ENCODE data around the gene CD302.
"Not testable (repeated sequence)": the region's sequence is repeated elsewhere in the genome, so short reads cannot be mapped to it uniquely, and the experiment has no call there.

Gene CD302

GRCh38 chr2:159792599-159792998, 5.4 kb downstream of the CD302 start:
- no peak for DNase-seq (ENCODE audit: low read depth)
- Histone ChIP-seq H3K9ac (ENCODE audit: low read length) (no peak overlapping the region), H3K4me3 (ENCODE audit: low read length) (no peak overlapping the region), H3K36me3 (ENCODE audit: control insufficient read depth, insufficient read depth, low read length, severe bottlenecking) (no peaks in the 10 kb centered on the region), H3K27me3 (replicated peaks; ENCODE audit: control insufficient read depth, insufficient read depth, low read length) (no peaks in the 10 kb centered on the region), H3K9me3 (ENCODE audit: control insufficient read depth, low read length) (no peaks in the 10 kb centered on the region), H3K4me1 (ENCODE audit: control insufficient read depth, insufficient read depth, low read length) (peaks cover 44% of the 10 kb centered on the region)

GRCh38 chr2:159792036-159792435, 6.0 kb downstream of the CD302 start:
- H3K9me3 ChIP-seq (ENCODE audit: control insufficient read depth, low read length), result no peaks in the 10 kb centered on the region
- peaks cover 44% of the 10 kb centered on the region for H3K4me1 ChIP-seq (ENCODE audit: control insufficient read depth, insufficient read depth, low read length)
- no peak overlapping the region for H3K9ac ChIP-seq (ENCODE audit: low read length)
- H3K36me3 ChIP-seq (ENCODE audit: control insufficient read depth, insufficient read depth, low read length, severe bottlenecking), result no peaks in the 10 kb centered on the region
- no peaks in the 10 kb centered on the region for H3K27me3 ChIP-seq (replicated peaks; ENCODE audit: control insufficient read depth, insufficient read depth, low read length)
- DNase-seq (ENCODE audit: low read depth), result no peak
- H3K4me3 ChIP-seq (ENCODE audit: low read length), result no peak overlapping the region

- Histone ChIP-seq H3K4me3 (ENCODE audit: low read length) (no peak overlapping the region), H3K36me3 (ENCODE audit: control insufficient read depth, insufficient read depth, low read length, severe bottlenecking) (no peaks in the 10 kb centered on the region), H3K9ac (ENCODE audit: low read length) (no peak overlapping the region), H3K9me3 (ENCODE audit: control insufficient read depth, low read length) (no peaks in the 10 kb centered on the region), H3K4me1 (ENCODE audit: control insufficient read depth, insufficient read depth, low read length) (peaks cover 37% of the 10 kb centered on the region), H3K27me3 (replicated peaks; ENCODE audit: control insufficient read depth, insufficient read depth, low read length) (no peaks in the 10 kb centered on the region)
- no peak for DNase-seq (ENCODE audit: low read depth)
Measured at GRCh38 chr2:159790323-159790722, 7.7 kb downstream of the CD302 start.

GRCh38 chr2:159788253-159788652, 9.8 kb downstream of the CD302 start:
- no peak for DNase-seq (ENCODE audit: low read depth)

GRCh38 chr2:159787647-159788046, 10.4 kb downstream of the CD302 start:
- not testable (repeated sequence) for H3K9me3 ChIP-seq (ENCODE audit: control insufficient read depth, low read length); H3K27me3 ChIP-seq (replicated peaks; ENCODE audit: control insufficient read depth, insufficient read depth, low read length); H3K4me3 ChIP-seq (ENCODE audit: low read length); DNase-seq (ENCODE audit: low read depth); H3K36me3 ChIP-seq (ENCODE audit: control insufficient read depth, insufficient read depth, low read length, severe bottlenecking); H3K9ac ChIP-seq (ENCODE audit: low read length)
- peaks cover 40% of the 10 kb centered on the region for H3K4me1 ChIP-seq (ENCODE audit: control insufficient read depth, insufficient read depth, low read length)

More at GRCh38 chr2:159788253-159788652, 9.8 kb downstream of the CD302 start:
- no peak overlapping the region for H3K9ac ChIP-seq (ENCODE audit: low read length)
- peaks cover 42% of the 10 kb centered on the region for H3K4me1 ChIP-seq (ENCODE audit: control insufficient read depth, insufficient read depth, low read length)
- no peak overlapping the region for H3K4me3 ChIP-seq (ENCODE audit: low read length)
- no peaks in the 10 kb centered on the region for H3K36me3 ChIP-seq (ENCODE audit: control insufficient read depth, insufficient read depth, low read length, severe bottlenecking)
- no peaks in the 10 kb centered on the region for H3K9me3 ChIP-seq (ENCODE audit: control insufficient read depth, low read length)
- H3K27me3 ChIP-seq (replicated peaks; ENCODE audit: control insufficient read depth, insufficient read depth, low read length), result no peaks in the 10 kb centered on the region

GRCh38 chr2:159786938-159787337, 11.1 kb downstream of the CD302 start:
- no peaks in the 10 kb centered on the region for H3K27me3 ChIP-seq (replicated peaks; ENCODE audit: control insufficient read depth, insufficient read depth, low read length)
- H3K9me3 ChIP-seq (ENCODE audit: control insufficient read depth, low read length), result no peaks in the 10 kb centered on the region
- DNase-seq (ENCODE audit: low read depth), result no peak
- H3K36me3 ChIP-seq (ENCODE audit: control insufficient read depth, insufficient read depth, low read length, severe bottlenecking), result no peaks in the 10 kb centered on the region
- H3K9ac ChIP-seq (ENCODE audit: low read length), result no peak overlapping the region
- H3K4me1 ChIP-seq (ENCODE audit: control insufficient read depth, insufficient read depth, low read length), result peaks cover 36% of the 10 kb centered on the region
- no peak overlapping the region for H3K4me3 ChIP-seq (ENCODE audit: low read length)

GRCh38 chr2:159785195-159785594, 12.8 kb downstream of the CD302 start:
- no peaks in the 10 kb centered on the region for H3K9me3 ChIP-seq (ENCODE audit: control insufficient read depth, low read length)
- H3K27me3 ChIP-seq (replicated peaks; ENCODE audit: control insufficient read depth, insufficient read depth, low read length), result no peaks in the 10 kb centered on the region
- H3K36me3 ChIP-seq (ENCODE audit: control insufficient read depth, insufficient read depth, low read length, severe bottlenecking), result peaks cover 5% of the 10 kb centered on the region
- H3K9ac ChIP-seq (ENCODE audit: low read length), result no peak overlapping the region
- H3K4me3 ChIP-seq (ENCODE audit: low read length), result no peak overlapping the region
- H3K4me1 ChIP-seq (ENCODE audit: control insufficient read depth, insufficient read depth, low read length), result peaks cover 36% of the 10 kb centered on the region
- DNase-seq (ENCODE audit: low read depth), result peak; percentile 21

- not testable (repeated sequence) for H3K9ac ChIP-seq (ENCODE audit: low read length); H3K36me3 ChIP-seq (ENCODE audit: control insufficient read depth, insufficient read depth, low read length, severe bottlenecking); H3K27me3 ChIP-seq (replicated peaks; ENCODE audit: control insufficient read depth, insufficient read depth, low read length); H3K9me3 ChIP-seq (ENCODE audit: control insufficient read depth, low read length); DNase-seq (ENCODE audit: low read depth); H3K4me3 ChIP-seq (ENCODE audit: low read length)
- peaks cover 36% of the 10 kb centered on the region for H3K4me1 ChIP-seq (ENCODE audit: control insufficient read depth, insufficient read depth, low read length)
Measured at GRCh38 chr2:159784744-159785143, 13.3 kb downstream of the CD302 start.

- no peak overlapping the region for H3K9ac ChIP-seq (ENCODE audit: low read length)
- H3K9me3 ChIP-seq (ENCODE audit: control insufficient read depth, low read length), result no peaks in the 10 kb centered on the region
- H3K36me3 ChIP-seq (ENCODE audit: control insufficient read depth, insufficient read depth, low read length, severe bottlenecking), result peaks cover 13% of the 10 kb centered on the region
- no peak overlapping the region for H3K4me3 ChIP-seq (ENCODE audit: low read length)
- no peaks in the 10 kb centered on the region for H3K27me3 ChIP-seq (replicated peaks; ENCODE audit: control insufficient read depth, insufficient read depth, low read length)
- H3K4me1 ChIP-seq (ENCODE audit: control insufficient read depth, insufficient read depth, low read length), result peaks cover 31% of the 10 kb centered on the region
- no peak for DNase-seq (ENCODE audit: low read depth)
Measured at GRCh38 chr2:159783556-159783955, 14.5 kb downstream of the CD302 start.

GRCh38 chr2:159776321-159776720, 21.7 kb downstream of the CD302 start:
- Histone ChIP-seq H3K36me3 (ENCODE audit: control insufficient read depth, insufficient read depth, low read length, severe bottlenecking) (peaks cover 52% of the 10 kb centered on the region), H3K9me3 (ENCODE audit: control insufficient read depth, low read length) (no peaks in the 10 kb centered on the region), H3K9ac (ENCODE audit: low read length) (no peak overlapping the region), H3K4me3 (ENCODE audit: low read length) (no peak overlapping the region), H3K4me1 (ENCODE audit: control insufficient read depth, insufficient read depth, low read length) (peaks cover 24% of the 10 kb centered on the region), H3K27me3 (replicated peaks; ENCODE audit: control insufficient read depth, insufficient read depth, low read length) (no peaks in the 10 kb centered on the region)
- no peak for DNase-seq (ENCODE audit: low read depth)

- no peak overlapping the region for H3K9ac ChIP-seq (ENCODE audit: low read length)
- no peak for DNase-seq (ENCODE audit: low read depth)
- H3K36me3 ChIP-seq (ENCODE audit: control insufficient read depth, insufficient read depth, low read length, severe bottlenecking), result peaks cover 58% of the 10 kb centered on the region
- no peak overlapping the region for H3K4me3 ChIP-seq (ENCODE audit: low read length)
- H3K27me3 ChIP-seq (replicated peaks; ENCODE audit: control insufficient read depth, insufficient read depth, low read length), result no peaks in the 10 kb centered on the region
- H3K4me1 ChIP-seq (ENCODE audit: control insufficient read depth, insufficient read depth, low read length), result peaks cover 24% of the 10 kb centered on the region
- no peaks in the 10 kb centered on the region for H3K9me3 ChIP-seq (ENCODE audit: control insufficient read depth, low read length)
Measured at GRCh38 chr2:159775021-159775420, 23.0 kb downstream of the CD302 start.

- no peak for DNase-seq (ENCODE audit: low read depth)
- H3K27me3 ChIP-seq (replicated peaks; ENCODE audit: control insufficient read depth, insufficient read depth, low read length), result no peaks in the 10 kb centered on the region
- H3K4me3 ChIP-seq (ENCODE audit: low read length), result no peak overlapping the region
- peaks cover 58% of the 10 kb centered on the region for H3K36me3 ChIP-seq (ENCODE audit: control insufficient read depth, insufficient read depth, low read length, severe bottlenecking)
- no peaks in the 10 kb centered on the region for H3K9me3 ChIP-seq (ENCODE audit: control insufficient read depth, low read length)
- peaks cover 24% of the 10 kb centered on the region for H3K4me1 ChIP-seq (ENCODE audit: control insufficient read depth, insufficient read depth, low read length)
- H3K9ac ChIP-seq (ENCODE audit: low read length), result no peak overlapping the region
Measured at GRCh38 chr2:159774370-159774990, 23.5 kb downstream of the CD302 start.
